ENCODE results near the gene SMG9.
"Not testable (repeated sequence)": the region's sequence is repeated elsewhere in the genome, so short reads cannot be mapped to it uniquely, and the experiment has no call there.

Gene SMG9

DNA sequence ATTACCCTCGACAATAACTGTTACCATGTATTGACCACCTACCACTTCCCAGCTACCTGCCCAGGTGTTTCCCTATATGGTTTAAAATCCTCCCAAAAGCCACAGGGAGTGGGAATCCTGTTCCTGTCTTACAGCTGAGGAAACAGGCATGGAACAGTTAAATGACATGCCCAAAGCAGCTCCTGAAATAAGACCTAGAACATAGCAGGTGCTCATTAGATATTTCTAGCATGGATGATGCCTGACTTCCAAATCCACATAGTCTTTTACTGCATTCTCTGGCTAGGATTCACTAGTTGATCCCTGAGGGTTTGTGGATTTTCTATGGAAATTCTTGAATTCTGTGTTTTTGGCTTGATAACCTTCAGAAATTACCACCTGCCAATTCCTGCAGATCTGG, 13.1 kb upstream of the SMG9 start:
- no peaks in the 10 kb centered on the region for H4K20me1 ChIP-seq (ENCODE audit: control insufficient read depth, insufficient read depth, low read depth, low read length)
- no peaks in the 10 kb centered on the region for H3K9me2 ChIP-seq (replicated peaks; ENCODE audit: control insufficient read depth, low read length)
- H3K4me2 ChIP-seq (ENCODE audit: low read length), result no peak overlapping the region
- H3K4me3 ChIP-seq (ENCODE audit: low read length), result no peak overlapping the region
- H3K9me3 ChIP-seq (ENCODE audit: control insufficient read depth, insufficient read depth, low read length), result no peaks in the 10 kb centered on the region
- no peaks in the 10 kb centered on the region for H3K27me3 ChIP-seq (ENCODE audit: control insufficient read depth, low read length)
- H3F3A ChIP-seq (ENCODE audit: control insufficient read depth, insufficient read depth), result peaks cover 20% of the 10 kb centered on the region
- H3K27ac ChIP-seq (ENCODE audit: low read depth, low read length), result no peak overlapping the region
- H3K4me1 ChIP-seq (ENCODE audit: control insufficient read depth, low read length), result peaks cover 33% of the 10 kb centered on the region
- no peaks in the 10 kb centered on the region for H3K79me2 ChIP-seq (ENCODE audit: control insufficient read depth, low read length)
- peaks cover 80% of the 10 kb centered on the region for H3K36me3 ChIP-seq (ENCODE audit: control insufficient read depth, low read length)
- no peak for TF ChIP-seq EZH2phosphoT487 (IDR thresholded peaks at IDR 0.05; ENCODE audit: borderline replicate concordance, low read length)
- TF ChIP-seq, protein P1, sequence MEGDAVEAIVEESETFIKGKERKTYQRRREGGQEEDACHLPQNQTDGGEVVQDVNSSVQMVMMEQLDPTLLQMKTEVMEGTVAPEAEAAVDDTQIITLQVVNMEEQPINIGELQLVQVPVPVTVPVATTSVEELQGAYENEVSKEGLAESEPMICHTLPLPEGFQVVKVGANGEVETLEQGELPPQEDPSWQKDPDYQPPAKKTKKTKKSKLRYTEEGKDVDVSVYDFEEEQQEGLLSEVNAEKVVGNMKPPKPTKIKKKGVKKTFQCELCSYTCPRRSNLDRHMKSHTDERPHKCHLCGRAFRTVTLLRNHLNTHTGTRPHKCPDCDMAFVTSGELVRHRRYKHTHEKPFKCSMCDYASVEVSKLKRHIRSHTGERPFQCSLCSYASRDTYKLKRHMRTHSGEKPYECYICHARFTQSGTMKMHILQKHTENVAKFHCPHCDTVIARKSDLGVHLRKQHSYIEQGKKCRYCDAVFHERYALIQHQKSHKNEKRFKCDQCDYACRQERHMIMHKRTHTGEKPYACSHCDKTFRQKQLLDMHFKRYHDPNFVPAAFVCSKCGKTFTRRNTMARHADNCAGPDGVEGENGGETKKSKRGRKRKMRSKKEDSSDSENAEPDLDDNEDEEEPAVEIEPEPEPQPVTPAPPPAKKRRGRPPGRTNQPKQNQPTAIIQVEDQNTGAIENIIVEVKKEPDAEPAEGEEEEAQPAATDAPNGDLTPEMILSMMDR (IDR thresholded peaks at IDR 0.05; ENCODE audit: low read depth, low read length, poor library complexity, severe bottlenecking), result no peak

DNA sequence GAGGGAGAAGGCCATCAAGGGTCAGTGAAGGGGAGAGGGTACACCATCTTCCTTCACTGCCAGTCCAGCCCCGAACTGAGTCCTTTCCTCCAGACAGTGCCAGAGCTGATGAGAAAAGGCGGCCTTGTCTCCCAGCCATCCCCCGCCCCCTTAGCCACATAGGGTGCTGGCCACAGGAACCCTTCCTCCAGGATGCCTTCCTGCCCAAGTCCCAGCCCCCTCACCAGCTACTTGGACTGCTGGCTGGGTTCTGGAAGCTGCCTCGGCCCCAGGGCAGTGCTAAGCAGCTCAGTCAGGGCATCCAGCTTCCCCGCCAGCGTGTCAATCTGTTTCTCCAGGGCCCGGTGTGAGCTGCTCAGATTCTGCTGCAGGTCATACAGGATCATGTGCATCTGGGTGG, 12.6 kb upstream of the SMG9 start:
- H3K4me2 ChIP-seq (ENCODE audit: low read length), result no peak overlapping the region

DNA sequence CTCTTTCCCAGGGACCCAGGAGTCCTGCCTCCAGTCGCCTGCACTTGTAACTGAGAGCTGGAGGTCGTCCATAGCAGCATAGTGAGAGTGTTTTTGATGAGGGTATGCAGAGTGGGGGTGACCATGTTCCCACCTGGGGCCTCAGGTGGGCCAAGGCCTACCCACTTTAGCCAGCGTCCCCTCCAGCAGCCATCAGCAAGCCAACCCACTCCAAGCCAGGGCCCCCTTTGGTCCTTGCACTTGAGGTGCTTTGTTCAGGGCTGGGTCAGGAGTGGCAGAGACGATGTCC, 11.9 kb upstream of the SMG9 start:
- H3K4me1 ChIP-seq (ENCODE audit: control insufficient read depth, low read length), result peaks cover 33% of the 10 kb centered on the region
- TF ChIP-seq, protein P1 (IDR thresholded peaks at IDR 0.05; ENCODE audit: low read depth, low read length, poor library complexity, severe bottlenecking), result no peak
- TF ChIP-seq EZH2phosphoT487 (IDR thresholded peaks at IDR 0.05; ENCODE audit: borderline replicate concordance, low read length), result no peak
- no peaks in the 10 kb centered on the region for H3K27me3 ChIP-seq (ENCODE audit: control insufficient read depth, low read length)
- H3K4me2 ChIP-seq (ENCODE audit: low read length), result peak overlapping the region; percentile 66
- no peaks in the 10 kb centered on the region for H4K20me1 ChIP-seq (ENCODE audit: control insufficient read depth, insufficient read depth, low read depth, low read length)
- peaks cover 69% of the 10 kb centered on the region for H3K36me3 ChIP-seq (ENCODE audit: control insufficient read depth, low read length)
- 0 out of 2 replicates have a peak overlapping the region, but pooled peaks have one; percentile 10 for H3K4me3 ChIP-seq (ENCODE audit: low read length)
- H3K9me3 ChIP-seq (ENCODE audit: control insufficient read depth, insufficient read depth, low read length), result no peaks in the 10 kb centered on the region
- H3F3A ChIP-seq (ENCODE audit: control insufficient read depth, insufficient read depth), result peaks cover 23% of the 10 kb centered on the region
- no peaks in the 10 kb centered on the region for H3K9me2 ChIP-seq (replicated peaks; ENCODE audit: control insufficient read depth, low read length)
- peak overlapping the region; percentile 85 for H3K27ac ChIP-seq (ENCODE audit: low read depth, low read length)
- no peaks in the 10 kb centered on the region for H3K79me2 ChIP-seq (ENCODE audit: control insufficient read depth, low read length)

More for the DNA sequence above, 12.6 kb upstream of the SMG9 start:
- Histone ChIP-seq H3K4me1 (ENCODE audit: control insufficient read depth, low read length) (peaks cover 33% of the 10 kb centered on the region), H3F3A (ENCODE audit: control insufficient read depth, insufficient read depth) (peaks cover 20% of the 10 kb centered on the region), H3K9me3 (ENCODE audit: control insufficient read depth, insufficient read depth, low read length) (no peaks in the 10 kb centered on the region), H3K36me3 (ENCODE audit: control insufficient read depth, low read length) (peaks cover 75% of the 10 kb centered on the region), H3K4me3 (ENCODE audit: low read length) (no peak overlapping the region), H3K79me2 (ENCODE audit: control insufficient read depth, low read length) (no peaks in the 10 kb centered on the region), H4K20me1 (ENCODE audit: control insufficient read depth, insufficient read depth, low read depth, low read length) (no peaks in the 10 kb centered on the region), H3K9me2 (replicated peaks; ENCODE audit: control insufficient read depth, low read length) (no peaks in the 10 kb centered on the region), H3K27me3 (ENCODE audit: control insufficient read depth, low read length) (no peaks in the 10 kb centered on the region), H3K27ac (ENCODE audit: low read depth, low read length) (no peak overlapping the region)
- no peak for TF ChIP-seq EZH2phosphoT487 (IDR thresholded peaks at IDR 0.05; ENCODE audit: borderline replicate concordance, low read length)

DNA sequence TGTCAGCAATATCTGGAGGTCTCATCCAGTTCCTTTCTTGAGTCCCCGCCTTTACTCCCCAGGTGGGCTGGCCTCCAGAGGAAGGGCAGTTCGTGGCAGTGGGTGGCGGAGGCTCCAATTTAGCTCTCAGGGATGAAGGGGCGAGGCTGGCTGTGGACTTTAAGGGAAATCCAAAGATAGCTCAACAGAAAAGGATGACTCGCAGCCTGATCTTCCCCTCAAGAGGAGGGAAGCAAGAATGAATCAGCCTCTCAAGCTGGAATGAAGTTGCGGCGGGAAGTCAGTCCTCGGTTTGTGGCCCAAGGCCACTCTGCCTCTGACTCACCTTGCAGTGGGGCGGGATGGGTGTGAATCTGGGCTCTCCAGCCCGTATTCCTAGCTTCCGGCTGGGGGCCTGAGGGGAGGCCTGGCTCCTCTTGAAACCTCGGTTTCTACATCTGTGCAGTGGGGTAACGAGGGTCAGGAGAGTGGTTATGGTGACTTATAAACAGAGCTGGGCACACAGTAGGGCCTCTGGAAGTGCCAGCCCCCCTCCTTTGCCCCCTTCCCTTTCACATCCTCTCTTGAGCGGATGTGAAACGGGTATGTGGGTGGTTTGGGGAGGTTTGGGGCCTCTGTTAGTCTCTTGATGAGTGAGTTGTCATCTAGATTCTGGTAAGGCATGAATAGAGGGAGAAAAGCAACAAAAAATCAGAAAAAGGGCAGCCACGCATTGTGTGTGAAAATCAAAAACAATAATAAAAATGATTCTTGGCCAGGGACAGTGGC, 10.5 kb upstream of the SMG9 start:
- Histone ChIP-seq H3K79me2 (ENCODE audit: control insufficient read depth, low read length) (no peaks in the 10 kb centered on the region), H3K4me3 (ENCODE audit: low read length) (peak overlapping the region; percentile 46), H3K9me3 (ENCODE audit: control insufficient read depth, insufficient read depth, low read length) (no peaks in the 10 kb centered on the region), H3K27me3 (ENCODE audit: control insufficient read depth, low read length) (no peaks in the 10 kb centered on the region), H3K27ac (ENCODE audit: low read depth, low read length) (peak overlapping the region; percentile 85), H3K9me2 (replicated peaks; ENCODE audit: control insufficient read depth, low read length) (no peaks in the 10 kb centered on the region), H3K4me2 (ENCODE audit: low read length) (peak overlapping the region; percentile 66), H3K36me3 (ENCODE audit: control insufficient read depth, low read length) (peaks cover 55% of the 10 kb centered on the region), H4K20me1 (ENCODE audit: control insufficient read depth, insufficient read depth, low read depth, low read length) (no peaks in the 10 kb centered on the region), H3F3A (ENCODE audit: control insufficient read depth, insufficient read depth) (peaks cover 23% of the 10 kb centered on the region), H3K4me1 (ENCODE audit: control insufficient read depth, low read length) (peaks cover 33% of the 10 kb centered on the region)
- TF ChIP-seq, protein P1 (IDR thresholded peaks at IDR 0.05; ENCODE audit: low read depth, low read length, poor library complexity, severe bottlenecking), result no peak
- no peak for TF ChIP-seq EZH2phosphoT487 (IDR thresholded peaks at IDR 0.05; ENCODE audit: borderline replicate concordance, low read length)

DNA sequence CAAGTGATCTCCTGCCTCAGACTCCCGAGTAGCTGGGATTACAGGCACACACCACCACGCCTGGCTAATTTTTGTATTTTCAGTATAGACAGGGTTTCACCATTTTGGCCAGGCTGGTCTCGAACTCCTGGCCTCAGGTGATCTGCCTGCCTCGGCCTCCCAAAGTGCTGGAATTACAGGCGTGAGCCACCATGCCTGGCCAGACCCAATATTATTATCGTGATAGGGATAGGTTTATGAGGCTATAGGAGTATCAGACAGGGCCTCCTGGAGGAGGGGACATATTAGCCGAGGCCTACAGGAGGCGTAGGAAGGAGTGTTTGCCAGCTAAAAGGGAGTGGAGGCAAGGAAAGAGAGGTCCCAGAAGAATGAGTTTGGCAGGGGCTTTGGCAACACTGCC, 9.9 kb upstream of the SMG9 start:
- Histone ChIP-seq H3K4me3 (ENCODE audit: low read length) (peak overlapping the region; percentile 46), H3F3A (ENCODE audit: control insufficient read depth, insufficient read depth) (peaks cover 24% of the 10 kb centered on the region), H3K4me1 (ENCODE audit: control insufficient read depth, low read length) (peaks cover 35% of the 10 kb centered on the region), H3K27ac (ENCODE audit: low read depth, low read length) (peak overlapping the region; percentile 85), H3K36me3 (ENCODE audit: control insufficient read depth, low read length) (peaks cover 49% of the 10 kb centered on the region), H3K4me2 (ENCODE audit: low read length) (peak overlapping the region; percentile 66)
- not testable (repeated sequence) for H4K20me1 ChIP-seq (ENCODE audit: control insufficient read depth, insufficient read depth, low read depth, low read length); H3K9me2 ChIP-seq (replicated peaks; ENCODE audit: control insufficient read depth, low read length); H3K27me3 ChIP-seq (ENCODE audit: control insufficient read depth, low read length); H3K79me2 ChIP-seq (ENCODE audit: control insufficient read depth, low read length); H3K9me3 ChIP-seq (ENCODE audit: control insufficient read depth, insufficient read depth, low read length)
